IMR-90 (cell line): ENCODE data around the gene TCF12.

ENCODE experiments used
- BHLHE40 ChIP-seq: fragments of 150-350 bp; IDR thresholded peaks from 2 replicates; pipeline ENCODE4 v1.6.1; 2016; ENCODE audit warnings: mild to moderate bottlenecking, low read depth, low read length
- ELK1 ChIP-seq: fragments of 150-350 bp; IDR thresholded peaks from 2 replicates; pipeline ENCODE4 v1.6.1; 2016; ENCODE audit warnings: low read depth, mild to moderate bottlenecking, low read length, moderate library complexity, borderline replicate concordance
- MAZ ChIP-seq: IDR thresholded peaks from 2 replicates; pipeline ENCODE4 v1.6.1; 2012; ENCODE audit warnings: low read depth, mild to moderate bottlenecking, low read length, improper control_type of control experiment, moderate library complexity, borderline replicate concordance
- MXI1 ChIP-seq: IDR thresholded peaks from 2 replicates; pipeline ENCODE4 v1.6.1; 2012; ENCODE audit warnings: low read depth, mild to moderate bottlenecking, low read length, moderate library complexity, borderline replicate concordance
- POLR2A ChIP-seq: IDR thresholded peaks from 2 replicates; pipeline ENCODE4 v1.6.1; 2012; ENCODE audit warnings: mild to moderate bottlenecking, low read depth, low read length
- RAD21 ChIP-seq: IDR thresholded peaks from 2 replicates; pipeline ENCODE4 v1.6.1; 2012; ENCODE audit warnings: low read length, improper control_type of control experiment
- RCOR1 ChIP-seq: IDR thresholded peaks from 2 replicates; pipeline ENCODE4 v1.6.1; 2012; ENCODE audit warnings: mild to moderate bottlenecking, low read length, improper control_type of control experiment; ENCODE audit not compliant: insufficient replicate concordance
- RFX5 ChIP-seq: IDR thresholded peaks from 2 replicates; pipeline ENCODE4 v1.8.0; 2012; ENCODE audit warnings: low read depth, mild to moderate bottlenecking, low read length, moderate library complexity
- SMC3 ChIP-seq: fragments of 150-350 bp; IDR thresholded peaks from 2 replicates; pipeline ENCODE4 v1.6.1; 2016; ENCODE audit warnings: low read depth, mild to moderate bottlenecking, antibody characterized with exemption, low read length, moderate library complexity
- TF ChIP-seq, protein P1 (sequence below): conservative IDR thresholded peaks from 2 replicates; pipeline ENCODE4 v1.5.1; 2012; ENCODE audit warnings: mild to moderate bottlenecking, low read depth, low read length, improper control_type of control experiment

DNA sequence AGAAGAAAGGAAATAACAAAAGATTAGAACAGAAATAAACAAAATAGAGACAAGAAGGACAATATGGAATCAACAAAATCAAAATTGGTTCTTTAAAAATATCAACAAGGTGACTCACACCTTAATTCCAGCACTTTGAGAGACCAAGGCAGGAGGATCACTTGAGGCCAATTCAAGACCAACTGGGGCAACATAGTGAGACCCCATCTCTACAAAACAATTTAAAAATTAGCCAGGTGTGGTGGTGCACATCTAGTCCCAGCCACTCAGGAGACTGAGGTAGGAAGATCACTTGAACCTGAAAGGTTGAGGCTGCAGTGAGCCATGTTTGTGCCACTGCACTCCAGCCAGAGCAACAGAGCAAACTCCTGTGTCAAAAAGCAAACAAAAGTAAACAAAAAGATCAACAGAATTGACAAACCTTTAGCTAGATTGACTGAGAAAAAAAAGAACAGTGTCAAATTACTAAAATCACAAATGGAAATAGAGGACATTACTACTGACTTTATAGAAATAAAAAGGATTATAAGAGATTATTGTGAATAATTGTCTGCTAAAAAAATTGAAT lies 267.1 kb downstream of the TCF12 start:
- TF ChIP-seq SMC3 (no peak), MXI1 (no peak), RFX5 (no peak), POLR2A (no peak), RAD21 (no peak), MAZ (no peak), BHLHE40 (no peak), RCOR1 (no peak), ELK1 (no peak)
- TF ChIP-seq, protein P1, sequence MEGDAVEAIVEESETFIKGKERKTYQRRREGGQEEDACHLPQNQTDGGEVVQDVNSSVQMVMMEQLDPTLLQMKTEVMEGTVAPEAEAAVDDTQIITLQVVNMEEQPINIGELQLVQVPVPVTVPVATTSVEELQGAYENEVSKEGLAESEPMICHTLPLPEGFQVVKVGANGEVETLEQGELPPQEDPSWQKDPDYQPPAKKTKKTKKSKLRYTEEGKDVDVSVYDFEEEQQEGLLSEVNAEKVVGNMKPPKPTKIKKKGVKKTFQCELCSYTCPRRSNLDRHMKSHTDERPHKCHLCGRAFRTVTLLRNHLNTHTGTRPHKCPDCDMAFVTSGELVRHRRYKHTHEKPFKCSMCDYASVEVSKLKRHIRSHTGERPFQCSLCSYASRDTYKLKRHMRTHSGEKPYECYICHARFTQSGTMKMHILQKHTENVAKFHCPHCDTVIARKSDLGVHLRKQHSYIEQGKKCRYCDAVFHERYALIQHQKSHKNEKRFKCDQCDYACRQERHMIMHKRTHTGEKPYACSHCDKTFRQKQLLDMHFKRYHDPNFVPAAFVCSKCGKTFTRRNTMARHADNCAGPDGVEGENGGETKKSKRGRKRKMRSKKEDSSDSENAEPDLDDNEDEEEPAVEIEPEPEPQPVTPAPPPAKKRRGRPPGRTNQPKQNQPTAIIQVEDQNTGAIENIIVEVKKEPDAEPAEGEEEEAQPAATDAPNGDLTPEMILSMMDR, result no peak
